SHP77 treated with DMSO at 0.1 percent for 48 hours (cell line): ENCODE results near the gene CCL25.
A peak's percentile ranks its signal among the peaks of the same experiment; 100 is the strongest.

ENCODE experiments used
- DNase-seq: peaks from one replicate; lab custom pipeline; 2025; lab: John Stamatoyannopoulos, UW

The CCL25 gene

DNA sequence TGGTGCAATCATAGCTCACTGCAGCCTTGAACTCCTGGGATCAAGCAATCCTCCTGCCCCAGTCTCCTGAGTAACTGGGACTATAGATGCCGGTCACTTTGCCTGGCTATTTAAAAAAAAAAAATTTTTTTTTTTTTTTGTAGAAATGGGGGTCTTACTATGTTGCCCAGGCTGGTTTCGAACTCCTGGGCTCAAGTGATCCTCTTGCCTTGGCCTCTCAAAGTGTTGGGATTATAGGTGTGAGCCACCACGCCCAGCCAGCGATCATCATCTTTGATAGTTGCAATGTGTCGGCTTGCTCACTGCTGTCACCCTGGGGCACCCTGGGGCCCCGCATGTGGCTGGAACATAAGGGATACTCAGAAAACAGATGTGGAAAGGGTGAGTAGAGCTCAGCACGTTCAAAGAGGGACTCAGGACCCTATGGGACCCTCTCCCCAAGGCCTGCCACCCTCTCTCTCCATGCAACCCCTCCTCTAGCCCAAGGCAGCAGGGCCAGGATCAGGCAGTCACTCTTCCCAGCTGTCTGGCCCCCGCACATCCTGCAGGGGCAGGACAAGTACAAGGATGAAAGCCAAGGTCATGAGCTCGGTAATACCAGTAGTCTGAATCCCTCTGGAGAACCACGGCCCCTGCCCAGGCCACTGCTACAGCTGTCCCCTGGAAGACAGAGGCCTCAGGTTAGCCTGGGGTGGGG is 6.5 kb upstream of the CCL25 start:
- no peak for DNase-seq

DNA sequence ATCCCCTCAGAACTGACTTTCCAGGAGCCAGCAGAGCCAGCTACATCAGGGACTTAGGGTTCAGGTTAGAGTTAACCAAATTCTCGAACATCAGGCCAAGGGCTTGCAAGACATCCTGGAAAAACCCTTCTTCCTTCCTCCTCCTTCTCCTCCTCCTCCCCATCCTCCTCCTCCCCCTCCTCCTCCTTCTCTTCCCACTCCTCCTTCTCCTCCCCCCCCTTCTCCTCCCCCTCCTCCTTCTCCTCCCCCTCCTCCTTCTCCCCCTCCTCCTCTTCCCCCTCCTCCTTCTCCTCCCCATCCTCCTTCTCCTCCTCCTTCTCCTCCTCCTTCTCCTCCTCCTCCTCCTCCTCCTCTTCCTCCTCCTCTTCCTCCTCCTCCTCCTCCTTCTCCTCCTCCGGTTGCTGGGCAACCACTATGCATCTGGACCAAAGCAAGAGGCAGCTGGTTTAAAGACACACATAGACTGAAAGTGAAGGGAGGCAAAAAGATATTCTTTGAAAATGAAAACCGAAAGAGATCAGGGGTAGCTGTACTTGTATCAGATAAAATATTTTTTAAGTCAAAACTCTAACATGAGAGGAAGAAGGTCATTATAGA is 5.9 kb upstream of the CCL25 start:
- DNase-seq = no peak

DNA sequence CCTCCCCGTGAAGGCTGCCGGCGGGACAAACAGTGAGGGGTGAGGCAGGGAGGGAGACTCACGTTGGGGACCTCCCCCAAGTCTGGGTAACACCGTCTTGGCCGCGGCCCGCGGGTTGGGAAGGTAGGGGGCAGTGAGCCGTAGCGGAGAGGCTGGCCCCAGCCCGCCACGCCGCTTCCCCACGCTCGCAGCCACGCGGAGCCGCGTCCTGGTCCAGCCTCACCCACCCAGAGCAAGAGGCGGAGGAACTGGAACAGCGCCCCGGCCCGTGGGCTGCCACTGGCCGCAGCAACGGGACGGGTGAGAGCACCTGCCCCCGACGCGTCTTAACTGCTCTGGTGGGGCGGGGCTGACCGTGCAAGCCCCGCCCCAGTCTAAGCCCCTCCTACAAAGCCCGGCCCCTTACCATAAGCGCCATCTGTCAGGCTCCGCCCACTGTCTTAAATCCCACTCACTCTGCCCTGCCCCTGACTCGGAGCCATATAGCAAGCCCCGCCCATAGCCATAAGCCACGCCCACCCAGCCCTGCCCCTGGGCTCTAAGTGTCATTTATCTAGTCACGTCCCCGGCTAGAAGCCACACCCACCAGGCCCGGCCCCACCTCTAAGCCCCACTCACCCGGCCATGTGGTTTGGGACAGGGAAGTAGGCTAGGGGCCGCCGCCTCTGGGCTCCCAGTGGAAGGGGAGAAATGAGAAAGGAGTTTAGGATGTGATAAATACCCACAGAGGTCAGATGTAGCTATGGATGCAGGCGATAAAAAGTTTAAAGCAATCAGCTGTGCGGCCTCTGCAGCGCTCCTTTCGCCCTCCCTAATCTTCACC is 2.1 kb upstream of the CCL25 start:
- DNase-seq = peak; percentile 91

DNA sequence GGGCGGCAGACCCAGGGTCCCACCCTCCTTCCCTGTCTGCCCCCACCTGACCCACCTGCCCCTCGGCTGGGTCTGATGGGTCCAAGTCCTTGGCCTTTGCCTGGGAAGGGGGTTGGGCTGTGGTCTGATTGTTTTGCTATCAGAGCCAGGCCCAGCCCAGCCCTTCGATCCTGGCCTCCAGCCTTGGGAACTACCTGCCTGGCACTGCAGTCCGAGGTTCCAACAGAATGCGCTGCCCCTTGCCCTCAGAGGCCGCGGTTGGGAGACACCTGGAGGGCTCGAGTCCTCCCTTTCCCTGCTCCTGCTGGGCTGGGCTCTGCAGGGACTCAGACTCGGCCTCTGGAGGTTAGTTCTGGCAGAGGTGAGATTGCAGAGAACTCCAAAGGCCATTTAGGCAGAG is 1.6 kb downstream of the CCL25 start:
- no peak for DNase-seq

DNA sequence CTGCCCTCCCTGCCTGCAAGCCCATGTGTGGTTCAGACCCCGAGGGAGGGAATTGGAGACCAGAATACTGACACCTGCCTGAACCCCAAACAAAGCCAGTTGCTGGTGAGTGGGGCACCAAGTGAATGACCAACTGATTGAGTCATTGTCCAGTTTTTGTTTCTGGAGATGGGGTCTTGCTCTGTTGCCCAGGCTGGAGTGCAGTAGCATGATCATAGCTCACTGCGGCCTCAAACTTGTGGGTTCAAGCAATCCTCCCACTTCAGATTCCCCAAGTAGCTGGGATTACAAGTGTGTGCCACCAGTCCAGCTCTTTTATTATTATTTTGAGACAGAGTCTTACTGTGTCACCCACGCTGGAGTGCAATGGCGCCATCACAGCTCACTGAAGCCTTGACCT is 4.0 kb downstream of the CCL25 start:
- DNase-seq = no peak

DNA sequence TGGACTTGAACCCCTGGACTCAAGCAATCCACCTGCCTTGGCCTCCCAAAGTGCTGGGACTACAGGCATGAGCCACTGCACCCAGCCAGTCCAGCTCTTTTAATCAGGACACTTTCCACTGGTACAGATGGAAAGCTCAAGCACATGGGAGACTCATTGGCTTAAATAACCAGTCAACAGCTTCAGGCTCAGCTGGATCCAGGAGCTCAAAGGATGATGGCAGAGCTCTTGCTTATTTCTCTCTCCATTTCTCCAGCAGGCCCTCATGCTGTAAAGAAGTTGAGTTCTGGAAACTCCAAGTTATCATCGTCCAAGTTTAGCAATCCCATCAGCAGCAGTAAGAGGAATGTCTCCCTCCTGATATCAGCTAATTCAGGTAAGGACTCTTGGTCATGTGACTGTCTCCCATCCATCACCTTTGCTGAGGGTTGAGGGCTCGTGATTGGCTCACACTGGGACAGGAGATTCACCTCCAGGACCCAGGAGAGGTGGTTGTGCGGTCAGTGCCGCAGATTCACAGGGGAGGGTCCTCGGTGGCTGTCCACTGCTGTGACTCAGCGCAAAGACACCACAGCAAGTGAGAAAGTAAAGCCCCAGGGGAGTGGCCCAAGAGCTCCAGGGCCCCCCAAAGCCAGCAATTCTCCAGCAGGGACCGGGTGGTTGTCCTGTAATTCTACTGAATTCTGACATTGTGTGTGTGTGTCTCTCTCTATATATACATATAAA is 5.1 kb downstream of the CCL25 start:
- no peak for DNase-seq

DNA sequence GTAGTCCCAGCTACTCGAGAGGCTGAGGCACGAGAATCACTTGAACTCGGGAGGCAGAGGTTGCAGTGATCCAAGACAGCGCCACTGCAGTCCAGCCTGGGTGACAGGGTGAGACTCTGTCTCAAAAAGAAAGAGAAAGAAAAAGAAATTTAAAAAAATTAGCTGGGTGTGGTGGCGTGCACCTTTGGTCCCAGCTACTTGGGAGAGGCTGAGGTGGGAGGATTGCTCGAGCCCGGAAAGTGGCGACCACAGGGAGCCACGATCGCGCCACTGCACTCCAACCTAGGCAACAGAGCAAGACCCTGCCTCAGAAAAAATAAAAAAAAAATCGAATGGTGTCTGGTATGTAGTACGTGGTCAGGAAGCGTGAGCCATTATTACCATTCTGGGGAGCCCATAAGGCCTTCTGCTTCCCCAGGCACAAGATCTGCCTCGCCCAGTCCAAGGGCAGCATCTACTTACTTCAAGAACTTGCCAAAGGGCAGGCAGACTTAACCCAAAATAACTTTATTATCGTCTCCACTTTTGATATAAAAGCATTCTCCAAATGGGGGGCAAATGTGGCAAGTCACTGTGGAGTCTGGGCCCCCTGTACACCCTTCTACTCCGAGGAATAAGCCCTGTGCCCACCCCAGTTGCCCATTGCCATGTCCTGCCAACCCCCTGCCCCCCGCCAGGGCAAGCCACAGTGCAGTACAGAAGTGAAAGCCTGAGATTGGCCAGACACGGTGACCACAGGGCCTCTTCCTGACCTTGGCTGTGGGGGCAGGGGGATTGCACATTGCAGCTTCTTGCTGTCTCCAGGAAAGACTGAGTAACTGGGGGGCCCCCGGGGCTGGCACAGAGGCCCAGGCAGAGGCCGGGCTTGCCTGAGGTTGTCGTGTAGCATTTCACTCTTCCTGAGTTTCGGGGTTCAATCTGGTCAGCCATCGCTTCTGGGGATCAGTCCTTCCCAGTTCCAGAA is 12.6 kb downstream of the CCL25 start:
- no peak for DNase-seq

DNA sequence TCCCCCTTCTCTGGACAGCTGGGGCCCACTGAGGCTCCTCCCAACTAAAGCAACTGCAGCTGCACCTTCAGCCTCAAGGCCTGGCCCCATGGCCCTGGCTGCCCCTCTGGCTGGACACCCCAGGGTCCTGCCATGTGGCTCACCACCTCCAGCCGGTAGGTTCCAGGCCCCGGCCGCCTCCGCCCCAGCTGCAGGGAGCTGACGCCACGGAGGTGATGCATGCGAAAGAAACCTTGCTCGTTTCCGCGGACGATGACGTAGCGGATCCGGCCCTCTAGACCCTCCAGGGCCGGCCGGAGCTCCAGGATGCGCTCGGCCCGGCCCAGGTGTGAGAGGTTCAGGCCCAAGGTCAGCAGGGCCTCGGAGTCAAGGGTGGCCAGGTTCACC is 13.3 kb downstream of the CCL25 start:
- DNase-seq = no peak

DNA sequence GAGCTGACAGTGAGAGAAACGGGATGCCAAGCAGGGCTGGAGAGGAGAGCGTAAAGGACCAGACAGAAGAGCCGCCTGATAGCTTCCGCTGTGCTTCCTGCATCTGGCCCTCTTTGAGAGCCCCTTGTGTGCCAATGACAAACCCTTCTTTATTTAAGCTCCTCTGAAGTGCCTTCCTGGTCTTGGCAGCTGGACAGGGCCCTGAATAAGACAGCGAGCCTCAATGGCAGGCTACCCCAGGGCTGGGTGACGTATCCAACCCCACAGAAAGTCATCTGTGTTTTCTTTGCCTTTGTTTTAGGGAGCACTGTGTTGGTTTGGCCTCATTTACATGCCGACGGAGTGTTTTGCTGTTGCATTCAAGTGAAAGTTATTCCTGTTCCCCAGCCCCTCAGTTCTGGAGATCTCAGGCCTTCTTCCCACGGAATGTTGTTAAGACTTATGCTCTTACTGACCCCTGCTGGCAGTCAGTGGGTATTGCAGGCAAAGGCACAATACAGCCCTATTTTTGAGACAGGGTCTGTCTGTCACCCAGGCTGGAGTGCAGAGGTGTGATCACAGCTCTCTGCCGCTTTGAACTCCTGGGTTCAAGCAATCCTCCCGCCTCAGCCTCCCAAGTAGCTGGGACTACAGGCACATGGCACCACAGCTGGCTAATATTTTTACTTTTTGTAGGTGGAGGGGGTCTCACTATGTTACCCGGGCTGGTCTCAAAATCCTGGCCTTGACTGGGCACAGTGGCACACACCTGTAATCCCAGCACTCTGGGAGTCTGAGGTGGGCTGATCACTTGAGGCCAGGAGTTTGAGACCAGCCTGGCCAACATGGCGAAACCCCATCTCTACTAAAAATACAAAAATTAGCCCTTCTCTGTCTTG is 16.8 kb downstream of the CCL25 start:
- no peak for DNase-seq

DNA sequence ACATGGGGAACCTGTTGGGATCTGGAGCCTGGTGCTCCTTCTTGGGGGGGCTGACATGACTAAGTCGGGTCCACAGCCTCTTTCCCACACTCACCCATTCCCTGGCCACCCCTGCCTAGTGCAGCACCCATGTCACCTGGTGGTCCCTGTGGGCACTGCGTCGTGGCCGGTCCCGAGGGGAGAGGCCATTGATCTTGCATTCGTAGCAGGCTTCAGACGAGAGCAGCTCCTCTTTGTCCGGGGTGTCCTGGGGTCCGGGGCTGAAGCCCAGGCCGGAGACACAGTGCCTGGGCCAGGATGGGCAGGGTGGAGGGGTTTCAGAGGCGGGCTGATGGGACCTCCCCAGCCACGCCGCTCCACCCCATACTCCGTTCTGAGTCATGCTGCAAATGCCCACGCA is 19.4 kb downstream of the CCL25 start:
- no peak for DNase-seq

DNA sequence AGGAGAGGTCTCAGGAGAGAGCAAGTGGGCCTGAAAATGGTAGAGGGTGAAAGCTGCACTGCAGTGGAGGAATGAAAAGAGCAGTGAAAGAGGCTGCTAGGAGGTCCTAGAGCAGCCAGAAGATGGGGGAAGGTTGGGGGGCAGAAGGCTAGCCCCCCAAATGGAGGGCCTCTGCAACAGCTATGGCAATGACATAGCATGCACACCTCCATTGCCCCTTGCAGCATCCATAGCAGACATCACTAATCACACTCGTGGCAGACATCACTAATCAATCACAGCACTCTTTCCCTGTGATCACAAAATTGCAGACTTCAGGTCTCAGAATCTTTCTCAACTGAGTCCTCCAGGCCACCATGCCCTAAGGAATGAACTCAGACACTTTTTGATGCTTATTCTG is 21.9 kb downstream of the CCL25 start:
- no peak for DNase-seq

DNA sequence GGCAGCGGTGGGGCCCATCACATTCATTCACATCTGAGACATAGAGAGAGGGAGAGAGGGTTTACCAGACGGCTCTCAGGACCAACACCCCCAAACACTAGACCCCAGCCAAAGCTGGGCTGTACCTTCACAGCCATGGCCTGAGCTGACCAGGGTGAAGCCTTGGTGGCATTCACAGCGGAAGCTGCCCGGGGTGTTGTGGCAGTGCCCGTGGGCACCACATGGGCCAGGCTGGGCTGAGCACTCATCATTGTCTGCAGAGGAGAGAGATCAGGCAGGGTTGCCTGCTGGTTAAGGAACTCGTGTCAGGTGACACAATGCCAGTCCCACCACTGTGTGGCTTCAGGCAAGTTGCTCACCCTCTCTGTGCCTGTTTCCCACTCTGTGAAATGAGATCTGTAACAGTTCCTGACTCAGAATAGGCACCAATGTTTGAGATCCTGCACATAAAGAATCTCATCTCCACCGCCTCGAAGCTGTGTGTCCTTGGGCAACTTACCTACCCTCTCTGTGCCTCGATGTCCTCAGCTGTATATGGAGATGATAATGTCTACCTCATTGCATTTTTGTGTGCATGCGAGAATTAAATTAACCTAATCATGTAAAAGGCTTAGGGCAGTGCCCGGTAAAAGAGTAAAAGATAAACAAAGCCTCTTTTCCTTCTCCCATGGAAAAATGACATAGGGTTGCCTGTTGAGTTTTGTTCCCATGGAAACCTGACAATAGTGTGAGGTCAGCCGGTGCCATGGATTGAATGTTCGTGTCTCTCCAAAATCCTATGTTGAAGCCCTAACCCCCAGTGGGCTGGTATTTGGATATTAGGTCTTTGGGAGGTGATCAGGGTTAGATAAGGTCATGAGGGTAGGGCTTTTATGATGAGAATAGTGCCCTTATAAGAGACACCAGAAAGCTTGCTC is 22.9 kb downstream of the CCL25 start:
- no peak for DNase-seq

DNA sequence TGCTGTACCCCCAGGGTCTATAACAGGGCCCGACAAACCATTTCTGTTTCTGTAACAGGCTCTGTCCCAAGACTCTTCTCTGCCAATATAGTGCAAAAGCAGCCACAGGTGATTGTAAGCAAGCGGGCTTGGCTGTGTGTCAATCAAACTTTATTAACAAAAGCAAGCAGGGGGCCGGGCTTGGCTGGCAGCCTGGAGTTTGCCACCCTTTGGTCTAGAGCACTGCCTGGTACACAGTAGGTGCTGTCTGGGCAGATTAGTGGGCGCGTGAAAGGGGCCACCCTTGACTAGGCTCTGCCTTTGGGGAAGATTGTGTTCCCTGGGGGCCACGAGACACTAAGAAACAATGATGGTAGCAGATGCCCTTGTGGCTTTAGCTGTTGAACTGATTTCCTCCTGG is 27.4 kb downstream of the CCL25 start:
- DNase-seq = no peak

DNA sequence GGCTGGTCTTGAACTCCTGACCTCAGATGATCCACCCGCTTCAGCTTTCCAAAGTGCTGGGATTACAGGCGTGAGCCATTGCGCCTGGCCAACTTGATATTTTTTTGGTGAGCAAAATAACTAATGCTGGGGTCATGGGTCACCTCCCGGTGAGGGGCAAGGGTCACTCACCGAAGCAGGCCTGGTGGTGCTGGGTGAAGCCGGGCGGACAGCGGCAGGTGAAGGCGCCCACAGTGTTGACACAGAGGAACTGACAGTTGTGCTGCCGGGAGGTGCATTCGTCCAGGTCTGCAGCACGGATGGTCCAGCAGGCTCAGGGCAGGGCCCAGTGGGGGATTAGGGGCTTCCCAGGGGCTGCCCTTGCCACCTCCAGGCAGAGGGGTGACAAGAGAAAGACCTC is 28.3 kb downstream of the CCL25 start:
- no peak for DNase-seq

DNA sequence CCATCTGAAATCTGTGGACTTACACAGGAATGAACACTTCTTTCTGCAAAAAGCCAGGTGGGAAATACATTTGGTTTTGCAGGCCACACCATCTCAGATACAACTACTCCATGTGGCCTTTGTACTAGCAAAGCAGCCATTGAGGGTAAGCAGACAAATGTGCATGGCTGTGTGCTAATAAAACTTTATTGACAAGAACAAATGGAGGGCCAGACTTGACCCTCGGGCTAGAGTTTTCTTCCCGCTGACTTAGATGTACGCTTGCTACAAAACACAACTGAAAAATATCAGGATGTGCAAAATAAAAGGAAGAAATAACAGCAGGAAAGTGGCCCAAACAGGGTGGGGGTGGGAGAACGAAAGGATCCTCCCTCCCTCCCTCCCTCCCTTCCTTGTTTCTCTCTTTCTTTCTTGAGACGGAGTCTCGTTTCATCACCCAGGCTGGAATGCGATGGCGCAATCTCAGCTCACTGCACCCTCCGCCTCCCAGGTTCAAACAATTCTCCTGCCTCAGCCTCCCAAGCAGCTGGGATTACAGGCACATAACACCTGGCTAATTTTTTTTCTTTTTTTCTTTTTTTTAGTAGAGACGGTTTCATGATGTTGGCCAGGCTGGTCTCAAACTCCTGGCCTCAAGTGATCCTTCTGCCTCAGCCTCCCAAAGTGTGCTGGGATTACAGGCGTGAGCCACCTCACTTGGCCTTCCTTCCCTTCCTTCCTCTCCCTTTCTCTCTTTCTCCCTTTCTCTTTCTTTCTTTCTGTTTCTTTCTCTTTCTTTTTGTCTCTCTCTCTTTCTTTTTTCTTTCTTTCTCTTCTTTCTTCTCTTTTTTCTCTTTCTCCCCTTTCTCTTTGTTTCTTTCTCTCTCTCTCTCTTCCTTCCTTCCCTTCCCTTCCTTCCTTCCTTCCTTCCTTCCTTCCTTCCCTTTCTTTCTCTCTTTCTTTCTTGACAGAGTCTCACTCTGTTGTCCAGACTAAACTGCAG is 29.3 kb downstream of the CCL25 start:
- DNase-seq = no peak

DNA sequence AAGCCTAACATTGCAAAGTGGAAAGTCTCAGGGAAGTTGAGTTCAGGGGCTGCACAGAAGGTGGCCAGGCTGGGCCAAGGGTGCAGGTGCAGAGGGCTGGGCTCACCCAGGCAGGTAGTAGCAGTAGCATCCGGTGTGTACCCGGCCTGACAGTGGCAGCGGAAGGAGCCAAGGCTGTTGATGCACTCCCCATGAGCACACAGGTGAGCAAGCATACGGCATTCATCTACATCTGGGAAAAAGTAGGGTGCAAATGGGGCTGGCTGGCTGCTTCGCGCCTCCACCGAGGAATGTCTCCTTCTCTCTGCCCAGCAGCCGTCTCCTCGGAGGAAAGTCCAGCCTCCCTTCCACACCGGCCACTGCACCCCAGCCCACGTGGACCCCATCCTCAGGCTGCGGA is 30.6 kb downstream of the CCL25 start:
- no peak for DNase-seq

DNA sequence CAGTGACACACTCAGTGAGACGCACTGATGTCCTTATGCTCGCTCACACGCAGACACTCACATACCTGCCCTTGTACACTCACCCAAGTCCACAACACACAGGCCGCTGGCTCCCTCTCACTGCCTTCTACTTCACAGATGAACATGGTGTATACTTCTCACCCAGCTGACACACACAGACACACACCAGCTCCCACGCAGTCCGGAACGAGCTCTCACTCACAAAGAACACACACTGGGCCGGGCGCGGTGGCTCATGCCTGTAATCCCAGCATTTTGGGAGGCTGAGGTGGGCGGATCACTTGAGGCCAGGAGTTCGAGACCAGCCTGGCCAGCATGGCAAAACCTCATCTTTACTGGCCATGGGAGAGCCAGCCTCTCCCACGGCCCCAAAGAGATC is 31.6 kb downstream of the CCL25 start:
- DNase-seq = no peak
